GM18873 (cell line): Measurements from ENCODE around the gene NME4.
"Not testable (repeated sequence)": the region's sequence is repeated elsewhere in the genome, so short reads cannot be mapped to it uniquely, and the experiment has no call there.

ENCODE experiments used
- ATAC-seq: cut with Tn5 transposase; IDR thresholded peaks from one replicate; pipeline ENCODE4 v1.9.1; 2021; ENCODE audit warnings: mild to moderate bottlenecking, moderate library complexity, moderate number of reproducible peaks; ENCODE audit not compliant: unreplicated experiment, low FRiP score

Gene NME4

GRCh38 chr16:375927-376816, 20.8 kb upstream of the NME4 start:
- no peak for ATAC-seq

DNA sequence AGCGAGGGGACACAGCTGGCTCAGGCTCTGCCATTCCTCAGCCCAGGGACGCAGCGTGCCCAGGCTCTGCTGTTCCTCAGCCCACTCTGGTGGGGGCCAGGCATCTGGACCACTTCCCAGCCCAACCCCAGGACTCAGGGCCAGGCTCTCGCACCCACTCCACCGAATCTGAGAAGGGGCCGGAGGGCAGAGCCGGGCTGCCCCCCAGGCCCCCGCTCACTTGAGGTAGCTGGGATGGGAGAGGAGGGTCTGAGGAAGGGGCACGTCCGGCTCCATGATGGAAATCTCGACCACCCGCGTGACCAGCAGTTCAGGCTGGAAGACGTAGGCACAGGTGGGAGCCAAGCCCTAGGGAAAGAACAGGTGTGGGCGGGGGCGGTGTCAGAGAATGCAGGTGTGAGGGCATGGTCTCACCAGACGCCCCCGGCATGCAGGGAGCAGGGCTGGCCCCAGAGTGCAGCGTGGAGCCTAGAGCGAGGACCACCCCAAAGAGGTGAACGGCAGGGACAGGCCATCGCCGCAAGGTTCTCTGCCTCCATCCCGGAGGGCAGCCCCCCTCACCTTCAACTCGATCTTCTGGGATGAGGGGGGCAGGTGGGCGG, 20.1 kb upstream of the NME4 start:
- no peak for ATAC-seq

DNA sequence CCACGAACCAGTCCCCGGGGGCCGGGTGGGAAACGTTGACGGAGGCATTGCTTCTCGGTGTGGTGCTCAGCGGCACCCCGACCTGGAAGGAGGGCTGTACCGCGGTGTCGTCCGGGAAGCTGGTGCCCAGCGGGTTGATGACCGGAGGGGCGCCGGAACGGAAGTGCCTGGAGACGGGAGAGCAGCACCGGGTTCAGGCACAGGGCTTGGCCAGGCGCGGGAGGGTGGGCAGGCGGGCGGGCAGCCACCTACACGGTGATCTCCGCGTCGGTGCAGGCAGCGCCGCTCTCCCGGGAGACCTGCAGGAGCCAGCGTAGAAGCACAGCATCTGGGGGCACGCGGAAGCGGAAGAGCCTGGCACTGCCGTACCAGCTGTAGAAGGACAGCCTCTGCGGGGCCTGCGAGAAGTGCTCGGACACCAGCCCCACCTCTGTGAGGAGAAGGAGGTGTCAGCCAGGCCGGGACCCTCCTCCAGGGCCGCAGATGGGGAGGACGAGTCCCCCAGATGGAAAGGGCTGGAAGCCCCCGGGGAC, 19.5 kb upstream of the NME4 start:
- ATAC-seq: no peak

DNA sequence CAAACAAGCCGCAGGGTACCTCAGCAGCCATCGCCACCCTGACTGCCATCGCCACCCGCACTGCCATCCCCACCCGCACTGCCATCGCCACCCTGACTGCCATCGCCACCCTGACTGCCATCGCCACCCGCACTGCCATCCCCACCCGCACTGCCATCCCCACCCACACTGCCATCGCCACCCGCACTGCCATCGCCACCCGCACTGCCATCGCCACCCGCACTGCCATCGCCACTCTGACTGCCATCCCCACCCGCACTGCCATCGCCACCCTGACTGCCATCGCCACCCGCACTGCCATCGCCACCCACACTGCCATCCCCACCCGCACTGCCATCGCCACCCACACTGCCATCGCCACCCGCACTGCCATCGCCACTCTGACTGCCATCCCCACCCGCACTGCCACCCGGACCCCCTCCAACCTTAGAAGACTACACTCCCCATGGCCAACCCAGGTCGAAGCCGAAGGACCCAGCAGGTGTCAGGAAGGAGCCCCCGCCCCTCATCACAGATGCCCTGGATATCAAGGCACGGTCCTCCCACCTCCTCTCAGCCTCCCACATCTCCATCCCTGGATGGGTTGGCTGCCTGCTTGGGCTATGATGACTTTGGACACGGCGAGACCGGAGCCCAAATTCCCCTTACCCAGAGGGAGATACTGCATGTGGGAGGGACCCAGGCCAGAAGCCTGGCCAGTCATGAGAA, 18.7 kb upstream of the NME4 start:
- not testable (repeated sequence) for ATAC-seq

DNA sequence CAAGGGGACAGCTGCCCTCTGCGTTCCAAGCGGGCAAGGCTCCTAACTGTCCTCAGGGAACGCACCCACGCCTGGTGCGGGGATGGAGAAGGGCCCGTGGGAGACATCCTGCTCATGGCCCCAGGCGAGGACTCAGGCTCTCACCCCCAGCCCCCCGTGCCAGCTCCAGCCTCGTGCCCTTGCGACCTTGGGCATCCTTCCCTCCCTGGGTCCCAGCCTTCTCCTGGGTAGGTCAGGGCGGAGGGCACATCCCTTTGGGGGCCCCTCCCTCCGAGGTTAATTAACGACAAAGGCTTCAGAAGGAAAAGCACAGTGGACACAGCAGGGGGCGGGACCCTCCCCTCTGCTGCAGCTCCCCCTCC, 18.2 kb upstream of the NME4 start:
- no peak for ATAC-seq

GRCh38 chr16:379183-379960, 17.6 kb upstream of the NME4 start:
- no peak for ATAC-seq

DNA sequence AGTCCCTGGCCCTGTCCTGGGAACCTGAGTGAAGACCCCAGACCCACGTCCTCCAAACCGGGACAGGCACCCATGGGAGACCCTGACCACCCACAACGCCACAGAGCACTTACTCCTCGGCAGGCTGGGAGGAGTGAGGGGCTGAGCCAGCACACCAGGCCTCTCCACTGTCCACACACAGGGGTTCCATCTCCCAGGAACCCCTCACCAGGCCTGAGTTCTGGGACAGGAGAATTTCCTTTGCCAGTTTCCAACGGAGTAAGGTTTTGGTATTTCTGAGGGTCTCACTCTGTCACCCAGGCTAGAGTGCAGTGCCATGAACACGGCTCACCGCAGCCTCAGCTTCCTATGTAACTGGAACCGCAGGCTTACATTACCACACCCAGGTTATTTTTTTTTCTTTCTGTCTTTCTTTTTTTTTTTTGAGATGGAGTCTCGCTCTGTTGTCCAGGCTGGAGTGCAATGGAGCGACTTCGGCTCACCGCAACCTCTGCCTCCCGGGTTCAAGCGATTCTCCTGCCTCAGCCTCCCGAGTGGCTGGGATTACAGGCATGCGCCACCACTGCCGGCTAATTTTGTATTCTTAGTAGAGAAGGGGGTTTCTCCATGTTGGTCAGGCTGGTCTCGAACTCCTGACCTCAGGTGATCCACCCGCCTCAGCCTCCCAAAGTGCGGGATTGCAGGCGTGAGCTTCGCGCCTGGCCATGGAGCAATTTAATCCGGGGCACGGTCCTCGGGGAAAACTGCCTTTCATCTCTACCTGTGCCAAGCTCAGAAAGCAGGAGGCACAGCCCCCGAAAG, 16.8 kb upstream of the NME4 start:
- no peak for ATAC-seq

- no peak for ATAC-seq
Measured at GRCh38 chr16:380762-381011, 16.3 kb upstream of the NME4 start.

DNA sequence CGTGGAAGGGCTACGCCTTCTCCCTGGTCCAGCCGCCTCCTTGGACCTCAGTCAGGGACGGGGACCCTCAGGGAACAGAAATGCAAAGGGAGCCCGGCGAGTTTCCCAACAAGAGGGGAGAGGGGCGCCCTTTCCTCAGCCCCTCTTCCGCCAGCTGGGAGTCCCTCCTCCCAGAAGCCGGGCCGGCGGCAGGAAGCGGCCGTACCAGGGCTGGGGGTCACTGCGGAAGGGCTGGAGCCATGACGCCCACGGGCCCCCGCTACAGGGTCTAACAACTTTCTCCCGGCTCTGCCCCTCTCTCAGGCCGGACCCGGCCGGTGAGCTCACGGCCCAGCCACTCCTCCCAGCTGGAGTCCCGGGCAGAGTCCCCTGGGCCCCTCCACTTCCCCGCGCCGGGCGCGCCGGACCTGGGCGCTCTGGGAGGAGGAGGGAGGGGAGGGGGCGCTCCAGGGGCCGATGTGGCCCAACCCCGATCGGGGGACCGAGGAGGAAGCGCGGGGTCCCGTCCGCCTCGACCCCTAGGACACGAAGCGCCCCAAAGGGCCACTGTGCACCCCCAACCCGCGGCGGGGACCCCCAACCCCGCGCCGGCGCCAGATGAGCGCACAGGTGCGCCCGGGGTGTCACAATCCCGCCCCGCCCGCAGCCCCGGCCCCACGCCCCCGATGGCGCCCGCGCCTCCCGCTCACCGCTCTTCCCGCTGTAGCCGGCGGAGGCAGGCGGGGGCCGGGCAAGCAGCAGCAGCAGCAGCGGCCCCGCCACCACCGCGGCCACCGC, 15.8 kb upstream of the NME4 start:
- ATAC-seq: no peak

- no peak for ATAC-seq
Measured at GRCh38 chr16:381789-382717, 14.9 kb upstream of the NME4 start, which contains the start of gene PGAP6. Gene PGAP6, minus strand, starts transcription at chr16:381978. Its CDS starts 157 bp downstream, at chr16:381821.

DNA sequence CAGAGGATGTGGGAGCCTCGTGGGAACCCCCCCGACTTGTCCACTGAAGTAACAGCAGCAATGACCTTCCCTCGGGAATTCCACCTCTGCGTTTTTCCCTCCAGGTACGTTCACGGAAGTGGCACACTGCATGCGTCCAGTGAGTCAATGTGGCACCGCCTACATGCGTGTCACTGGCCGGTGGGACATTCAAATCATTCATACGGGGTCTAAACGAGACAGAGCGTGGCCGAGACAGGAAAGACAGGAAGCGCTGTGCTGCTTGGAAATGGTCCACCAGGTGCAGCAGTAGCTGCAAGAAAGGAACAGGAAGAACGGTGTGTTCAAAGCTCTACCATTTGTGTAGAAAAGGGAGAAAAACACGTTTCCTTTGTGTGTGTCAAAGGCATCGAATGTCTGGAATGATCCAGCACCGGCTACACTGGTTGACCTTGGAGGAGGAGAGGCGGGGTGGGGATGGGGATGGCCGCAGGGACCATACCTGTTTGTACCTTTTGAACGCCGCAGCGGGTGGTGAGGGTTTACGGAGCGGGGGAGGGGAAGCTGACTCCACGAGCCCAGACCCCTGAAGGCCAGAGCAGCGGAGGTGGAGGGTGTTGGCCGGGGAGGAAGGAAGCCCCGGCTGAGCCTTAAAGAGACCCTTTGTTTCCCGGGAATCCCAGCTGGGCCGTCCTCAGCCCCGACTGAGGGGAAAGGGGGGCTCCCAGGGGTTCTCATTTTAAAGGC, 13.5 kb upstream of the NME4 start:
- ATAC-seq: no peak

DNA sequence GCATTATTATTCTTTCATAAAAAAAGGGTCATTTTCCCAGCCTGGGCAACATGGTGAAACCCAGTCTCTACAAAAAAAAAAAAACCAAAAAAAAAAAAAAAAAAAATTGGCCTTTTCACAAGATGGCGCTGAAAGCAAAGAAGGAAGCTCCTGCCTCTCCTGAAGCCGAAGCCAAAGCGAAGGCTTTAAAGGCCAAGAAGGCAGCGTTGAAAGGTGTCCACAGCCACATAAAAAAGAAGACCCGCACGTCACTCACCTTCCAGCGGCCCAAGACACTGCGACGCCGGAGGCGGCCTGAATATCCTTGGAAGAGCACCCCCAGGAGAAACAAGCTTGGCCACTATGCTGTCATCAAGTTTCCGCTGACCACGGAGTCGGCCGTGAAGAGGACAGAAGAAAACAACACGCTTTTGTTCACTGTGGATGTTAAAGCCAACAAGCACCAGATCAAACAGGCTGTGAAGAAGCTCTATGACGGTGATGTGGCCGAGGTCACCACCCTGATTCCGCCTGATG, 10.3 kb upstream of the NME4 start:
- ATAC-seq: no peak

DNA sequence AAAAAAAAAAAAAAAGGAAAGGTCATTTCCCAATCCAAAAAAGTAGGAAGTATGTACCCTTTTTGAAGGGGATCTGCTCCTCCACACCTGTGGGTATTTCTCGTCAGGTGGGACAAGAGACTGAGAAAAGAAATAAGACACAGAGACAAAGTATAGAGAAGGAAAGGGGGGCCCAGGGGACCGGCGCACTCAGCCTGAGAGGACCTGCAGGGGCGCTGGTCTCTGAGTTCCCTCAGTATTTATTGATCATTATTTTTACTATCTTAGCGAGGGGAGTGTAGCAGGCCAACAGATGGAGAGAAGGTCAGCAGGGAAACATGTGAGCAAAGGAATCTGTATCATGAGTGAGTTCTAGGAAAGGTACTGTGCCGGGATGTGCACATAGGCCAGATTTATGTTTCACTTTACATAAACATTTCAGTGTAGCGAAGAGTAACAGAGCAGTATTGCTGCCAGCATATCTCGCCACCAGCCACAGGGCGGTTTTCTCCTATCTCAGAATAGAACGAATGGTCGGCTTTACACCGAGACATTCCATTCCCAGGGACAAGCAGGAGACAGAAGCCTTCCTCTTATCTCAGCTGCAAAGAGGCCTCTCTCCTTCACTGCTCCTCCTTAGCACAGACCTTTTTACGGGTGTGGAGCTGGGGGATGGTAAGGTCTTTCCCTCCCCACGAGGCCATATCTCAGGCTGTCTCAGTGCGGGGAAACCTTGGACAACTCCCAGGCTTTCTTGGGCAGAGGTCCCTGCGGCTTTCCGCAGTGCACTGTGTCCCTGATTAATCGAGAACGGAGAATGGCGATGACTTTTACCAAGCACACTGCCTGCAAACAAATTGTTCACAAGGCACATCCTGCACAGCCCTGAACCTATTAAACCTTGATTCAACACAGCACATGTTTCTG, 9.0 kb upstream of the NME4 start:
- not testable (repeated sequence) for ATAC-seq

- ATAC-seq: no peak
Measured at GRCh38 chr16:389352-389751, 7.6 kb upstream of the NME4 start.

- ATAC-seq: no peak
Measured at GRCh38 chr16:391885-392335, 5.1 kb upstream of the NME4 start.

DNA sequence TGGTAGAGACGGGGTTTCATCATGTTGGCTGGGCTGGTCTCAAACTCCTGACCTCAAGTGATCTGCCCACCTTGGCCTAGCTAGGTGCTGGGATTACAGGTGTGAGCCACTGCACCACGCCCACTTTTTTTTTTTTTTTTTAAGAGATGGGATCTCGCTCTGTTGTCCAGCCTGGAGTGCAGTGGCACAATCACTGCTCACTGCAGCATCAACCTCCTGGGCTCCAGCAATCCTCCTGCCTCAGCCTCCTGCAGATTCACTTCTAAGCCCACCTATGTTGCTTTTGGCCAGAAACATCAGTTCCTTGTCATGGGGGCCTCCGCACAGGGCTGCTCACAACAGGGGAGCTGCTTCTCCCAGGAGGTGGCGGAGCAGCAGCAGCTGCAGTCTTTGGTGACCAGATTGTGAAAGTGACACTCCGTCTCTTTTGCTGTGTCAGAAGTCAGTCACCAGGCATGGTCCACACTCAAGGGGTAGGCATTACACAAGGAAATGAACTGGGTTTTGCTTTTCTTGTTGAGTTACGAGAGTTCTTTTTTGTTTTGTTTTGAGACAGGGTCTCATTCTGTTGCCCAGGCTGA, 4.5 kb upstream of the NME4 start:
- ATAC-seq: no peak
